B cell (primary cell): Measurements from ENCODE around the gene ARL3. TPM values are rescaled to one million over a fixed set of nuclear protein-coding genes. Genes with fewer than 3 reads are reported as not detected.
A peak's percentile ranks its signal among the peaks of the same experiment; 100 is the strongest.

Source experiments
- ATAC-seq: fragments of 200-7000 bp; cut with Tn5 transposase; one replicate; pipeline ENCODE4 v1.10.0; 2021; ENCODE audit warnings: low read depth, mild to moderate bottlenecking, moderate number of reproducible peaks, moderate library complexity
- CTCF ChIA-PET: fragments of 350-600 bp; sonication (Branson Sonifier 250); formaldehyde crosslinking; loops from one replicate; lab custom pipeline; 2021; ENCODE audit warnings: antibody characterized with exemption, inconsistent platforms; lab: Charles Lee
- POLR2A ChIA-PET: fragments of 350-600 bp; sonication (Branson Sonifier 250); formaldehyde crosslinking; loops from one replicate; lab custom pipeline; 2021; ENCODE audit warnings: antibody characterized with exemption; lab: Charles Lee
- DNase-seq: peaks from one replicate; pipeline ENCODE4 v3.0.0; 2013
- H2AFZ ChIP-seq: 2 replicates; pipeline ENCODE4 v1.6.1; 2012; ENCODE audit warnings: mild to moderate bottlenecking, low read depth, low read length; ENCODE audit not compliant: insufficient read depth, poor library complexity, severe bottlenecking
- H3K27ac ChIP-seq, 2 donors: 1 replicate in 1 of 2; 2 replicates in 1 of 2; pipeline ENCODE4 v1.5.1; 2012 to 2013; ENCODE audit warnings: low read length in 2 of 2, mild to moderate bottlenecking in 2 of 2, moderate library complexity in 1 of 2
- H3K27me3 ChIP-seq, 4 experiments: fragments of 200-600 bp in 1 of 4; sonication (generic) in 1 of 4; replicated peaks in 1 of 4; 1 replicate in 2 of 4; 2 replicates in 2 of 4; pipeline versions ENCODE4 v1.6.1 to v1.7.0; 2013 to 2016; ENCODE audit warnings: low read length in 3 of 4, mild to moderate bottlenecking in 2 of 4, mixed read lengths in 1 of 4, moderate library complexity in 1 of 4; ENCODE audit not compliant: insufficient read depth in 4 of 4, control insufficient read depth in 3 of 4; ENCODE audit errors: control extremely low read depth in 1 of 4
- H3K36me3 ChIP-seq, 2 experiments: replicated peaks in 1 of 2; 1 replicate in 1 of 2; 2 replicates in 1 of 2; pipeline versions ENCODE4 v1.6.1 to v1.7.1; 2013; ENCODE audit warnings: low read length in 1 of 2; ENCODE audit not compliant: insufficient read depth in 2 of 2, control insufficient read depth in 1 of 2; ENCODE audit errors: control extremely low read depth in 1 of 2, extremely low read depth in 1 of 2
- H3K4me1 ChIP-seq, 2 donors: fragments of 200-600 bp in 1 of 2; sonication (generic) in 1 of 2; 1 replicate in 1 of 2; 2 replicates in 1 of 2; pipeline versions ENCODE4 v1.5.1 to v1.6.1; 2013 to 2017; ENCODE audit warnings: low read length in 2 of 2; ENCODE audit not compliant: control insufficient read depth in 2 of 2, insufficient read depth in 2 of 2
- H3K4me2 ChIP-seq: replicated peaks from 2 replicates; pipeline ENCODE3; 2012; ENCODE audit warnings: mild to moderate bottlenecking, low read depth, low read length; ENCODE audit not compliant: poor library complexity, severe bottlenecking
- H3K4me3 ChIP-seq, 5 experiments: fragments of 200-600 bp in 1 of 5; sonication (generic) in 1 of 5; 1 replicate in 3 of 5; 2 replicates in 2 of 5; pipeline versions ENCODE4 v1.5.1 to v1.7.0; 2011 to 2016; ENCODE audit warnings: low read length in 4 of 5, mild to moderate bottlenecking in 4 of 5, low read depth in 2 of 5, control low read depth in 1 of 5, moderate library complexity in 1 of 5; ENCODE audit not compliant: insufficient read depth in 1 of 5; ENCODE audit errors: control extremely low read depth in 1 of 5, extremely low read depth in 1 of 5
- H3K79me2 ChIP-seq: fragments of 200-600 bp; sonication (generic); one replicate; pipeline ENCODE4 v1.6.0; 2016; ENCODE audit warnings: low read length; ENCODE audit not compliant: control insufficient read depth, insufficient read depth
- H3K9ac ChIP-seq: fragments of 200-600 bp; sonication (generic); 2 replicates; pipeline ENCODE4 v1.6.1; 2017; ENCODE audit warnings: mild to moderate bottlenecking, low read length, moderate library complexity
- H3K9me3 ChIP-seq, 3 donors: one replicate each; pipeline versions ENCODE4 v1.6.1 to v1.7.1; 2013; ENCODE audit warnings: low read length in 2 of 3; ENCODE audit not compliant: control insufficient read depth in 2 of 3, insufficient read depth in 1 of 3; ENCODE audit errors: control extremely low read depth in 1 of 3
- H4K20me1 ChIP-seq: 2 replicates; pipeline ENCODE4 v1.6.0; 2012; ENCODE audit warnings: mild to moderate bottlenecking, low read length; ENCODE audit not compliant: insufficient read depth, control insufficient read depth, poor library complexity, severe bottlenecking
- H3K27ac Mint-ChIP-seq: one replicate; pipeline ENCODE4 v1.8.0; 2021; ENCODE audit warnings: mixed read lengths
- H3K27me3 Mint-ChIP-seq: one replicate; pipeline ENCODE4 v1.8.0; 2021; ENCODE audit warnings: mixed read lengths
- H3K4me1 Mint-ChIP-seq: one replicate; pipeline ENCODE4 v1.8.0; 2021; ENCODE audit warnings: mixed read lengths
- H3K4me3 Mint-ChIP-seq: one replicate; pipeline ENCODE4 v1.8.0; 2021; ENCODE audit warnings: mixed read lengths
- H3K9me3 Mint-ChIP-seq: one replicate; pipeline ENCODE4 v1.8.0; 2022; ENCODE audit warnings: mixed read lengths; ENCODE audit not compliant: insufficient read depth
- CTCF ChIP-seq: fragments of 200-600 bp; IDR thresholded peaks from one replicate; pipeline ENCODE4 v1.8.0; 2022; ENCODE audit warnings: antibody characterized with exemption, mild to moderate bottlenecking
- EZH2 ChIP-seq: IDR thresholded peaks from 2 replicates; pipeline ENCODE4 v1.6.1; 2012; ENCODE audit warnings: borderline replicate concordance, low read depth, mild to moderate bottlenecking, moderate library complexity, low read length; ENCODE audit not compliant: insufficient read depth, poor library complexity, severe bottlenecking
- WGBS: methylation state at CpG from one replicate; pipeline ENCODE4 v1.1.5; 2013; ENCODE audit warnings: missing lambda C conversion rate; ENCODE audit not compliant: insufficient coverage; 5-methylcytosine and 5-hydroxymethylcytosine counted together
- intact Hi-C: fragments of 100-400 bp; cut with micrococcal nuclease; formaldehyde crosslinking; loops from one replicate; pipeline ENCODE4 v1.10.0; 2022
- polyA plus RNA-seq: library from polyadenylated mRNA; depleted of rRNA; stranded (reverse); fragments of >200 nt; gene quantifications from 2 replicates; pipeline ENCODE4 v1.2.3, GENCODE V29; 2012
- total RNA-seq, 2 donors: library from RNA; stranded (reverse); fragments of 120-200 nt in 1 of 2; gene quantifications; 1 replicate in 1 of 2; 2 replicates in 1 of 2; pipeline versions ENCODE4 v1.2.3 to v1.2.4, GENCODE V29; 2013 to 2022

Gene ARL3
- total and polyA plus RNA-seq, 2 donors (not counting 1 experiment from before 2014, with no cell fraction given): 0.91 to 5.5 TPM

GRCh38 chr10:102641880-102642735 lies 72.1 kb downstream of the ARL3 start:
- peak overlapping the region; percentile 74 to 89 (median 77) for H3K4me3 ChIP-seq
- intact Hi-C loops: loop anchor here (1.0 to 5.0 kb wide), 7 partner anchors 10 to 1730 kb away; partner anchors contain the start of genes ARL3, HPS6, SFXN2 and SLF2
- Mint-ChIP-seq H3K4me3 (peak overlapping the region; percentile 93), H3K9me3 (no peaks in the 10 kb centered on the region), H3K27me3 (no peaks in the 10 kb centered on the region), H3K4me1 (peaks cover 23% of the 10 kb centered on the region), H3K27ac (peak overlapping the region; percentile 95)
- H2AFZ ChIP-seq: peak overlapping the region; percentile 77
- POLR2A ChIA-PET: interaction anchor here (0.6 to 1.4 kb wide), 10 partner anchors 9 to 725 kb away, joined by 3 to 13 read pairs (median 4); partner anchors contain the start of genes ACTR1A, ARL3, FBXL15 and LDB1
- H3K27me3 ChIP-seq: no peaks in the 10 kb centered on the region
- peak overlapping the region; percentile 93 to 97 for H3K27ac ChIP-seq
- H3K4me1 ChIP-seq: peaks cover 11 to 21% of the 10 kb centered on the region in 2 donors
- H3K4me2 ChIP-seq: peak overlapping the region; percentile 94
- WGBS: under 1% methylated on average over 72 of the region's 77 CpGs
- peaks cover 29% of the 10 kb centered on the region for H3K79me2 ChIP-seq
- no peaks in the 10 kb centered on the region for H3K36me3 ChIP-seq
- H3K9me3 ChIP-seq: no peaks in the 10 kb centered on the region
- peaks cover 7% of the 10 kb centered on the region for H4K20me1 ChIP-seq
- ATAC-seq (peak; percentile 64), DNase-seq (peak; percentile 98)
- CTCF ChIA-PET: interaction anchor here (0.7 to 1.8 kb wide), 8 partner anchors 9 to 957 kb away, joined by 3 to 7 read pairs (median 3); partner anchors contain the start of genes ACTR1A, ARL3, SFXN2 and SUFU
- H3K9ac ChIP-seq: peak overlapping the region; percentile 83
- no peak for TF ChIP-seq CTCF
- TF ChIP-seq EZH2: no peak
